Activated CD4-positive, CD25-positive, alpha-beta regulatory T cell (primary cell): ENCODE measurements around the gene TNPO3.

Experiments used
- DNase-seq, 4 experiments: peaks; one replicate each; lab custom pipeline; 2025; lab: John Stamatoyannopoulos, UW

The TNPO3 gene

GRCh38 chr7:128938544-128939074, 116.3 kb downstream of the TNPO3 start:
- no peak for DNase-seq

DNA sequence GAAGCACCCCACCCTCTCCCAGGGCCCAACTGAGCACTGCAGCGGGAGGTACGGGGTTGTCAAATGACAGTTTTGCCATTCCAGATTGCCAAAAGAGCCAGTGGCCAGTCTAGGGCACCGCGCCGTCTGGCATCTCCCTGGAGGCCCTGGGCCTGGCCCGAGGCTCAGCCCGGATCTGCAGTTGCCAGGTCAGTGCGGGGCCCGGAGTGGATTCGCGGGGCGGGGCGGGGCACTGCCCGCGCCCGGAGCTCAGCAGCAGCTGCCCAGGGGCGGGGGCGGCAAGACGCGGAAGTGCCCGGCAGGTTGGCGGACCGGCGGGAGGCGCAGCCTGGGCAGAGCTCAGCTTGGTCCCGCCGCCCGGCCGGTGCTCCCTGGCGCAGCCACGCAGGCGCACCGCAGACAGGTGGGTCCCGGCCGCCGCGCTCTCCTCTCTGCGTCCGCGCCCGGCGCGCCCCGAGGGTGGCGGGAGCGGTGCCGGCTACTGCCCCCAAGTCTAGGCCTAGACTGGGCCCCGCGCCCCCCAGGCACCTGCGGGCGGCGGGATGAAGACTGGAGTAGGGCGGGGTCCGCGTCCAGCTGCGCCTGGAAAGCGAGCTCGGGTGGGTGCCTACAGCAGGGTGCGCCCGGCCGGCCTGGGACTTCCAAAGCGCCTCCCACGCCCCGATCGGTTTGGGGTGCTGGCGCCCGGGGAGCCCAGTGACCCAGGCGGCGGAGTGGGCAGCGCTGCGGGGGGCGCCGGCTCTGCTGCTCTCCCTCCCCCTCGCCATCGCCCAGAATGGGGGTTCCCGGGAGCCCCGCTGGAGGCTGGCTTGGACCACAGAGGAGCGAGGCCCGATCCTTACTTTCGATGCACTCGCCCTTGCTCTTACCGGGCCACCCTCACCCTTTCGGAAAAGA, 117.0 kb downstream of the TNPO3 start, which contains the start of gene IRF5:
IRF5 (plus strand) TSS at position 281 of the 897 bp plus-strand sequence. CDS start 4,155 bp downstream, outside the sequence.
- DNase-seq = no peak

DNA sequence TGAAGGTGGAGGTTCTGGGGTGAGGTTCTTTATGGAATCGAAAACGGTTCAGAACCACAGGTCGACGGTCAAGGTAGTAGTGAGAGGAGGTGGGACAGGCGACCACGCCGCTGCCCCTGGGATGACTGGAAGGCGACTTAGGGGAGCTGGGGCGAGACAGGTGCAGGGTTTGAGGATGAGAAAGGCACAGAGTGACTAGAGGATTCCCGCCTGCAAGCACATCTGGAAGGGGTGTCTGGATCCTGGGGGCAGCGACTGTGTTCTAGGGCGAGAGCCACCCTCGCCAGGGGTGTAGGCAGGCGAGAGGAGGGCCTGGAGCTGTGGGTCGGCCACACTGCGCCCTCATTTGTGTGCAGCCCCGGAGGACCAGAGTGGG, 117.7 kb downstream of the TNPO3 start:
- DNase-seq = no peak

DNA sequence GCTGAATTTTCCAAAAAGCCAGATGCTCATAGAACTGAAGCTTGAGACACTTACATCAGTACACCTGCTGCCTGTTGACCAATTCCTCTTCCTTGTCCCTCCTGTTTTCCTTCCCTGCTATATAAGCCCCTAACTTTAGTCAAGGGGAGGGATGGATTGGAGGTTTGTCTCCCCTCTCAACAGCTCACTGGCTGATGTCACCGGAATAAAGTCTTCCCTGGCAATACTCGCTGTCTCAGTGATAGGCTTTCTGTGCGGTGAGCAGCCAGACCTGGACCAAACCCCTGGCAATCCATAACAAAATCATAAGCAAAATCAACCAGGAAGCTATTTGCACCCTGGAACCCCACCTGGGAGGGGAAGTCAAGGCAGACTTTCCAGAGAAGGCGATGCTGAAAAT, 118.1 kb downstream of the TNPO3 start:
- no peak for DNase-seq

DNA sequence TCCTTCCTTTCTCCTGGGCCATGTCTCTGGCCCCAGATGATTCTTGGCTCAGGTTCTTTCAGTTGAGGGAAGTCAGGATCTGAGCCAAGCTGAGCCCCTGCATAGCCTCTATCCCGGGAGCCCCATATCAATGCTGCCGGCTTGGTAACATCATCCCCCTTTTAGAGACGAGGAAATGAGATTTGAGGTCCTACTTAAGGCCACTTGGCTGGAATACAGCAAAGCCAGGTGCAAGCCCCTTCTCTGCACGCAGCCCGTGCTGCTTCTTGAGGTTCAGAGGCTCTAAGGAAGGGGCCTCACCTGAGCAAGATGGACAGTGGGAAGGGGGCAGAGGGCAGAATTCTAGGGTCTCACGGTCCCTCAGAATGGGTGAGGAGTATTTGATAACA, 119.6 kb downstream of the TNPO3 start:
- DNase-seq = no peak

DNA sequence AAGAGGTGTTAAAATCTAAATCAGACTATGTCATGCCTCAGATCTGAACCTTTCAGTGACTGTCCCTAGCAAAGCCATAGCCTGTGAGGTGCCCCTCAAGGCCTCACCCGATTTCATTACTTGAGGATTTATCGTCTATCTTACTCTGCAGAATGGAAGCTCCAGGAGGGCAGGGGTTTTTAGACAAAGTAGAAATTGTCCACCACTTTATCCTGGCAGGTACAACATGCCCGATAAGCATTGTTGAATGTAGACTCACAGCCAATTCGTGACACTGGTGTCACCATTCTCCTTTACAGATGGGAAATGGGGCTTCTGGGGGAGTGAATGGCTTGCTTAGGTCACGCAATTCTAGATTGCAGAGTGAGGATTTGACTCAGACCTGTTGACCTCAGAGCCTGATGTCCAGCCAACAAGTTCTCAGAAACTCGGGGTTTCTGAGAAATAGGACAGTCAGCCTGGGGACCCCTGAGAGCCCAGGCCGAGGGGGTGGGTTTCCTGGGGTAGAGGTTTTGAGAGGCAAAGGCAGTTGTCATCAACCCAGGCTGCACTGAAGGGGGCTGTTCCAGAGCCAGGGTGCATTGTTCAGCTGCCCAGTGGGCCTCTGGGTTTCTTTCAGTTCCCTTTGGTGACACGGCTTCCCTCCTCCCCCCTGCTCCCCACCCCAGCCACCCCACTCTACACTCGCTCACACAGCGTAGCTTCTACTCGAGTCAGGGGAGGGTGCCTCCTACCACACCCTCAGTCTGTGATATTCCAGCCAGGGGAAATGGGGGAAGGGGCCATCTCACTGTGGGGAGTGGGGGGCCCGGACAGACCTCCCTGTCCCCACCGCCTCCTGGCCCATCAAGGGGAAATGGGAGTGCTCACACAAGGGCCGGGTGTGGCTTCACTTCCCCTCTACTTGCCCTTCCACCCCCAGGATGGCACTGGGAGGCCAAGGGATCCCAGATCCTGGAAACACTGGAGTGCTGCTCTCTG, 120.3 kb downstream of the TNPO3 start:
- DNase-seq = no peak

- no peak for DNase-seq
Measured at GRCh38 chr7:128933180-128933891, 121.6 kb downstream of the TNPO3 start.

- no peak for DNase-seq
Measured at GRCh38 chr7:128932862-128933179, 122.1 kb downstream of the TNPO3 start.

GRCh38 chr7:128931965-128932861, 122.7 kb downstream of the TNPO3 start:
- no peak for DNase-seq

DNA sequence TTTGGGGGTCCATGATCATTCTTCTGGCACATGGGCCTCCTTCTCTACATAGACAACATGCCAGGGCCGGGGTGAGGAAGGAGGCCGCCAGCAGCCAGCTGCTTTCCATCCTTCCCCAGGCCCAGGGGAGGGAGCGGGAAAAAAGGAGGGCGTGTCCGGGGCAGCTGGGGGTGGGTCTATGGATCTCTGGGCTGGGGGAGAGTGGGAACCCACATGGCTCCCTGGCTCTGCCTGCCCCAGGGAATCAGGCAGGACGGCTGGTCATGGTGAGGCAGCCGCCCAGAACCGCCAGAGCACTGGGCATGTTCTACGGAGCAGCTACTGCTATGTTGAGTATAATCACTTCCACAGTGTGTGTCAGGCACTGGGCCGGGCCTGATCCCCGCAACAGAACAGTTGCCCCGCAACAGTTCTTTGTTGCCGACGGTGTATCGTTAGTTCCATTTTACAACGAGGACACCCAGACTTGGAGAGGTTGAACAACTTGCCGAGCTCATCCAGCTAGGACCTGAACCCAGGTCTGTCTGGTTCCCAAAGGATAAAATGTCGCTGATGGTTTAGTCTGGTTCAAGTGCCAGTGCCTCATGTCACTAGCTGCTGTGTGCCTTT, 123.6 kb downstream of the TNPO3 start:
- DNase-seq = no peak

- no peak for DNase-seq
Measured at GRCh38 chr7:128928882-128929788, 125.8 kb downstream of the TNPO3 start.

GRCh38 chr7:128928159-128928813, 126.6 kb downstream of the TNPO3 start:
- DNase-seq = no peak

GRCh38 chr7:128924707-128925588, 130.0 kb downstream of the TNPO3 start:
- DNase-seq = no peak

- DNase-seq = no peak
Measured at GRCh38 chr7:128923411-128923800, 131.5 kb downstream of the TNPO3 start.

- DNase-seq = no peak
Measured at GRCh38 chr7:128922496-128923410, 132.2 kb downstream of the TNPO3 start.

DNA sequence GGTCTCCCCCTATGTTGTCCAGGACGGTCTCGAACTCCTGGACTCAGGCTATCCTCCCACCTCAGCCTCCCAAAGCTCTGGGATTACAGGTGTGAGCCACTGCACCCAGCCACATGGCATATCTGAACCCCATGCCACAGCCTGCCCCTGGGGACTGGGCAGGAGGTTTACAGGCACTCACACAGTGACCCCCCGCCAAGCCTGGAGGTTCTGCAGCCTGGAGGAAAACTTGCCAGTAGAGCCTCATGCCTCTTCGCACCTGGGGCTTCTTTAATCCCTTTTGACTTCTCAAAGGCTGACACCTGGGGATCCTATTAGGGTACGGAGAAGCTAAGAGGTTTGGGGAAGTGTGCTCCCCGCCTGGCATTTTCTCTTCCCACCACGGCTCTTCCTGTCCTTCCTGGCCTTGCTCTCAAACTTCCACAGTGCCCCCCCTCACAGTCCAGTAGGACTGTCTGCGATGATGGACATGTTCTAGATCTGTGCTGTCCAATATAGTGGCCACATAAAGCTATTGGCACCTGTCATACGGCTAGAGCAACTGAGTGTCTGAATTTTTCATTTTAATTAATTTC, 133.0 kb downstream of the TNPO3 start:
- DNase-seq = no peak
